GM21515 (cell line): ENCODE results near the gene REXO1.
"Not testable (repeated sequence)": the region's sequence is repeated elsewhere in the genome, so short reads cannot be mapped to it uniquely, and the experiment has no call there.

Experiments
- ATAC-seq: cut with Tn5 transposase; IDR thresholded peaks from one replicate; pipeline ENCODE4 v1.9.1; 2021; ENCODE audit not compliant: unreplicated experiment

REXO1 gene, protein sequence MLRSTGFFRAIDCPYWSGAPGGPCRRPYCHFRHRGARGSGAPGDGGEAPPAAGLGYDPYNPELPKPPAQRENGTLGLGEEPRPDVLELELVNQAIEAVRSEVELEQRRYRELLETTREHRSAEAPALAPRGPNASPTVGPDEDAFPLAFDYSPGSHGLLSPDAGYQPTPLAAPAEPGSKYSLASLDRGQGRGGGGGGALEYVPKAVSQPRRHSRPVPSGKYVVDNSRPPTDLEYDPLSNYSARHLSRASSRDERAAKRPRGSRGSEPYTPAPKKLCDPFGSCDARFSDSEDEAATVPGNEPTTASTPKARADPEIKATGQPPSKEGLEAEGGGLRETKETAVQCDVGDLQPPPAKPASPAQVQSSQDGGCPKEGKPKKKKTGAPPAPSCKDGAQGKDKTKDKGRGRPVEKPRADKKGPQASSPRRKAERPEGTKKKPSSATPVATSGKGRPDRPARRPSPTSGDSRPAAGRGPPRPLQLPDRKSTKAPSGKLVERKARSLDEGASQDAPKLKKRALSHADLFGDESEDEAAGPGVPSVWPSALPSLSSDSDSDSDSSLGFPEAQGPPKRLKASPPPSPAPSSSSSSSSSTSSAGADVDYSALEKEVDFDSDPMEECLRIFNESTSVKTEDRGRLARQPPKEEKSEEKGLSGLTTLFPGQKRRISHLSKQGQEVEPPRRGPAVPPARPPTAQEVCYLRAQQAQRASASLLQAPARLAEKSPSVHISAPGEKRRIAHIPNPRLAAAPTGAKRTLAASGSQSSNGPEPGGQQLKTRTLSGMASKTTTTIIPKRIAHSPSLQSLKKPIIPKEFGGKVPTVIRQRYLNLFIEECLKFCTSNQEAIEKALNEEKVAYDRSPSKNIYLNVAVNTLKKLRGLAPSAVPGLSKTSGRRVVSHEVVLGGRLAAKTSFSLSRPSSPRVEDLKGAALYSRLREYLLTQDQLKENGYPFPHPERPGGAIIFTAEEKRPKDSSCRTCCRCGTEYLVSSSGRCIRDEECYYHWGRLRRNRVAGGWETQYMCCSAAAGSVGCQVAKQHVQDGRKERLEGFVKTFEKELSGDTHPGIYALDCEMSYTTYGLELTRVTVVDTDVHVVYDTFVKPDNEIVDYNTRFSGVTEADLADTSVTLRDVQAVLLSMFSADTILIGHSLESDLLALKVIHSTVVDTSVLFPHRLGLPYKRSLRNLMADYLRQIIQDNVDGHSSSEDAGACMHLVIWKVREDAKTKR

DNA sequence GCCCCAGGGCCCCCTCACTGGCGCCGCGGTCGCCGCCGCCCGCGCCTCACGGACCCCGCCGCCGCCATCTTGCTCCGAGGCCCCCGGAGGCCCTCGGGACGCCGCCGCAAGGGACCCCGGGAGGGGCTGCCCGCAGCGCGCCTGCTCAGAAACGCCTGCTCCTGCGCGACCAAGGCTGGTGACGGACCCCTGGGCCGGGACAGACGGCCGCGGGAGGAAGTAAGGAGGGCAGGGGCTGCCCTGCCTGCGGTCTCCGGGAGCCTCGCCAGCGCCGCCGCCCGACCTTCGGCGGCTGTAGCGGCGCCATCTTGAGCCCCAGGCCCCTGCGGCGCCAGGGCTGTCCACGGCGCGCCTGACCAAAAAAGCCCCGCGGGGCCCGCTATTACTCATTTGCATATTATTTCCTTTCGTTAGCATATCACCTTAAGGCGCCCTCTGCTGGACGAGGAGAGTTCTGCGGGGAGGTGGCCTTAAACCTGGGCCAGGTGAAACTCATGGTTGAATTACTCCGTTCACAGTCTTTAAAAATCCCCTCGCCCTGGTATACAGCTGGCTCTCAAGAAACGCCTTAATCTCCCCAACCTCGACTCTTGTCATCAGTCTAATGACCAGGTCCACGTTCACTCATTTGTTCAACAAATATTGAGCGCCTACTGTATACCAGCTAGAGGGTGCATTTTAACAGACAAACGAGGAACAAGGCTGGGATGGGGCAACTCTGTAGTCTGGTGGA is at the start of gene REXO1:
TSS of gene REXO1 (minus strand) at position 85 of the 733 bp plus-strand sequence. CDS start 125 bp downstream, outside the sequence.
- ATAC-seq: peak; percentile 50

DNA sequence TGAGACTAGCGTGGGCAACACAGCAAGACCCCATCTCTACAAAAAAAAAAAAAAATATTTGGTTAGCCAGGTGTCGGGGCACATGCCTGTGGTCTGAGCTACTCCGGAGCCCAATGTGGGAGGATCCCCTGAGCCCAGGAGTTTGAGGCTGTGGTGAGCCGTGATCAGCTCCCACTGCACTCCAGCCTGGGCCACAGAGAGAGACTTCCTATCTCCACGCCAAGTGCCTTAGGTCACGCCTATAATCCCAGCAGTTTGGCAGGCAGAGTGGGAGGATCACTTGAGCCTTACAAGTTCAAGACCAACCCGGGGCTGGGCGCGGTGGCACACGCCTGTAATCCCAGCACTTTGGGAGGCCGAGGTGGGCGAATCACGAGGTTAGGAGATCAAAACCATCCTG is 48.2 kb upstream of the REXO1 start:
- no peak for ATAC-seq

DNA sequence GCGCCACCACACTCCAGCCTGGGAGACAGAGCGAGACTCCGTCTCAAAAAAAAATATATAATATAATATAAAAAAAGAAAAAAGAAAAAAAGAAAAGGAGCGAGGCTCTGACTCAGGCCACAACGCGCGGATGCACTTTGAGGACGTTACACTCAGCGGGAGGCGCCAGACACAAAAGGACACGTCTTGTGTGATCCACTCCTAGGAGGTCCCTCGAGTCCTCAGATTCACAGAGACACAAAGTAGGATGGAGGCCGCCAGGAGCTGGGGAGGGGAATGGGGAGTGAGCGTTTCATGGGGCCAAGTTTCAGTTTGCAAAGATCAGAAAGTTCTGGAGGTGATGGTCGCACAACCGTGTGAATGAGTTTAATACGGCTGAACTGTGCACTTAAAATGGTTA is 45.5 kb upstream of the REXO1 start:
- ATAC-seq: no peak

DNA sequence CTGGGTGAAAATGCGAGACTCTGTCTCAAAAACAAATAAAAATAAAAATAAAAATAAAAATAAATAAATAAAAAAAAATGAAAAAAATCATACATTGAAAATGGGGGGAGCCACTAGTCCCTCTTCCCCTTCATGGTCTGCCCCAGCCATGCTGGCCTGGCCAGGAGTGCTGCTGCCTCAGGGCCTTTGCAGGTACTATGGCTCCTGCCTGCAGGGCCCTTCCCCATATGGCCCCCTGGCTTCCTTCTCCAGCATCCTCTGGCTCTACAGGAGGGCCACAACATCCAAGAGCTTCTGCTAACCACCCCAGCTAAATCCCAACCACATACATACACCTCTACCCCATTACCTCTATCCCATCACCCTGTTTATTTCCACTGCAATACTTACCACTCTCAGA is 41.6 kb upstream of the REXO1 start:
- ATAC-seq: no peak

DNA sequence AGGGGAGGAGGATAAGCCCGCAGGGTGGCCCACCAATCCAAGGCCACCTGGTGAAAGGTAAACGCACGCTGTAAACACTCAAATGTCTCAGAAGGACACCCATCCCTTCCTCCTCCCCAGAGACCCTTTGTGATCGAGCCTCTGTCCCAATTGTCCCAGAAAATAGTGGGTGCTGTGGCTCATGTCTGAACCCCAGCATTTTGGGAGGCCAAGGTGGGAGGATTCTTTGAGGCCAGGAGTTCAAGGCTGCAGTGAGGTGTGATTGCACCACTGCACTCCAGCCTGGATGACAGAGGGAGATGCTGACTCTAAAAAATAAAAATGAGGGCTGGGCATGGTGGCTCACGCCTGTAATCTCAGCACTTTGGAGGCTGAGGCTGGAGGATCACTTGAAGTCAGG is 40.1 kb upstream of the REXO1 start:
- no peak for ATAC-seq

DNA sequence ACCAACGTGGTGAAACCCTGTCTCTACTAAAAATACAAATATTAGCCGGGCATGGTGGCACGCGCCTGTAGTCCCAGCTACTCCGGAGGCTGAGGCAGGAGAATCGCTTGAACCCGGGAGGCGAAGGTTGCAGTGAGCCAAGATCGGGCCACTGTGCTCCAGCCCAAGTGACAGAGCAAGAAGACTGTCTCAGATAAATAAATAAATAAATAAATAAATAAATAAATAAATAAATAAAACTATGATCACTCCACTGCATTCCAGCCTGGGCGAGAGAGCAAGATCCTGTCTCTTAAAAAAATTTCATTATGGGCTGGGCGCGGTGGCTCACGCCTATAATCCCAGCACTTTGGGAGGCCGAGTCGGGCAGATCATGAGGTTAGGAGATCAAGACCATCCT is 38.1 kb upstream of the REXO1 start:
- ATAC-seq: not testable (repeated sequence)

DNA sequence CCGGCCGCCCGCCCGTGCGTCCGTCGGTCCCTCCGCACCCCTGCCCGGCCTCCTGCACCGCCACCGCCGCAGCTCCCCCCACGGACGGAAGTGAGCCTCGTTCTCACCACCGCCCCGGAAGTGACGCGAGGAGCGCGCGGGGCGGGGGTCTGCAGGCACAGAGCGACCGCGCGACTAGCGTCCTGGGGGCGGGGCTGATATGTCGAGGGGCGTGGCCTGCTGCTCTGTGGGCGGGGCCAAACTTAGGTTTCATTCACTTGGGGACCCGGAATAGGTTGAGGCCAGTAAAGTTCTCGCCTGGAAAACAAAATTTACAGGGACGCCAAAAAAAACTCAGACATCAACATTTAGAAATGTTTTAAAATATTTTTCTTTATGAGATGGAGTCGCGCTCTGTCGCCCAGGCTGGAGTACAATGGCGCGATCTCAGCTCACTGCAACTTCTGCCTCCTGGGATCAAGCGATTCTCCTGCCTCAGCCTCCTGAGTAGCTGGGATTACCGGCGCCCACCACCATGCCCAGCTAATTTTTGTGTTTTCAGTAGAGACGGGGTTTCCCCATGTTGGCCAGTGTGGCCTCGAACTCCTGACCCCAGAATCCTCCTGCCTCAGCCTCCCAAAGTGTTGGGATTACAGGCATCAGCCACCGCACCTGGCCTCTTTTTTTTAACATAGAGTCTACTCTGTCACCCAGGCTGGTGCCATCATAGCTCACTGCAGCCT is 37.3 kb upstream of the REXO1 start, which contains the start of gene ABHD17A:
TSS of gene ABHD17A (minus strand) at position 99 of the 722 bp plus-strand sequence. CDS start 3,930 bp downstream, outside the sequence.
- peak; percentile 71 for ATAC-seq

DNA sequence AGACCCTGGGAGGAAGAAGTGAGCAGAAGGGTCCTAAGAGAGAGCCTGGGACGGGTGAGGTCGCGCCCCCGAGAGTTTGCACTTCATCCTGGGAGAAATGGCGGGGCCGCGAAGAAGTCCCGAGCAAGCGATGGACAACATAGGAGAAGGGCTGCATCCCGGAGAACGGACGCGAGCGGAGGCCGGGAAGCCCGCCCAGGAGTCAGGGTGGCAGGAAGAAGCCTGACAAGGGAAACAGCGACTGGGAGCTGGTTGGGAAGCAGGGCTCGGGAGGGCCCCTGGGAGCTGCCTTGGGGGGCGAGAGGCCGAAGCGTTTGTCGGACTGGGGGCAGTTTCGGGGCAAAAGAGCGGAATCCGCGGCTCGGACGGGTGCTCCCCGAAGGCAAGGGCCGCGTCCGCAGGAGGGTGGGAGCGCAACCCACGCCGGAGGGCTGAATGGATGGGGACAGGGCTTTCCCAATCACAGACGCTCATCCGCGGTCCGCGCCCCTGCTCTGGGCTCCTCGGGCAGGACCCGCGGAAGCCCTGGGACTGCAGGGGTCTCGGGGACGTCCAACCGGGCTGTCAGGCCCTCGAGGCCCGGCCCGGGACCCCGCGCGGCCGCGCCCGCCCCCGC is 36.5 kb upstream of the REXO1 start:
- peak; percentile 18 for ATAC-seq

DNA sequence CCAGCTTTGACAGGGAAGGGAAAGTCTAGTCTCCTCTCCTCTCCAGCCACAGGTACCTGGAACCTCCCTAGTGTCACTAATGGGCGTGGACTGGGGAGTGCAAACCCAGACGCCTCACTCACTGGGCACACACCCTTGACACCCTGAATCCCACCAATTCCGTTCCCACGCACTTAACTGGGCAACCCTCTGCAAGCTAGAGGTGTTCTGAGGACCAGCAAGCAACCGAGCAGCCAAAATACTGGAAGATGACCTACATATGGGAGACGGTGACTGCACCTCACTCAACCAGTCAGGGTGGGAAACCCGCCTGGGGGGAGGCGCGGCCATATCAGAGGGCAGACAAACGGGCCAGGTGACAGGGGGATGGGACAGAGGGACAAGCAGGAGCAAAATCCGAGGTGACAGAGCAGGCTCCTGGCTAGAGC is 36.0 kb upstream of the REXO1 start:
- no peak for ATAC-seq

DNA sequence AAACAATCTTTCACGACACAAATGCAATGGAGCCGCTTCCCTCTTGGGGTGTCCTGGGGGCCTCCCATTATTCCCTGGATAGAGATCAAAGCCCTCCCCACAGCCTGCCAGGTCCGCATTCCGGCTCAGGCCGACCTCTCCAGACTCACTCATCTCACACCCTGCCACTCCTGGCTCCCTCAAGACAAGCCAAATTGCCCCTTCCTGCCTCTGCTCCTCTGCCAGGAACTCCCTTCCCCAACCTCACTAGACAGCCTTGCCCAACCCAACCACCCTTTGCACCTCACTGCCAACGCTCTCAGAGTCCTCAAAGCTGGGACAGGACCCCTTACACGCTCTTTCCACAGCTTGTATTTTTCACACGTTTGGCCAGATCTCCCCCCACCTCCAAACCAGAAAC is 35.5 kb upstream of the REXO1 start:
- ATAC-seq: no peak

DNA sequence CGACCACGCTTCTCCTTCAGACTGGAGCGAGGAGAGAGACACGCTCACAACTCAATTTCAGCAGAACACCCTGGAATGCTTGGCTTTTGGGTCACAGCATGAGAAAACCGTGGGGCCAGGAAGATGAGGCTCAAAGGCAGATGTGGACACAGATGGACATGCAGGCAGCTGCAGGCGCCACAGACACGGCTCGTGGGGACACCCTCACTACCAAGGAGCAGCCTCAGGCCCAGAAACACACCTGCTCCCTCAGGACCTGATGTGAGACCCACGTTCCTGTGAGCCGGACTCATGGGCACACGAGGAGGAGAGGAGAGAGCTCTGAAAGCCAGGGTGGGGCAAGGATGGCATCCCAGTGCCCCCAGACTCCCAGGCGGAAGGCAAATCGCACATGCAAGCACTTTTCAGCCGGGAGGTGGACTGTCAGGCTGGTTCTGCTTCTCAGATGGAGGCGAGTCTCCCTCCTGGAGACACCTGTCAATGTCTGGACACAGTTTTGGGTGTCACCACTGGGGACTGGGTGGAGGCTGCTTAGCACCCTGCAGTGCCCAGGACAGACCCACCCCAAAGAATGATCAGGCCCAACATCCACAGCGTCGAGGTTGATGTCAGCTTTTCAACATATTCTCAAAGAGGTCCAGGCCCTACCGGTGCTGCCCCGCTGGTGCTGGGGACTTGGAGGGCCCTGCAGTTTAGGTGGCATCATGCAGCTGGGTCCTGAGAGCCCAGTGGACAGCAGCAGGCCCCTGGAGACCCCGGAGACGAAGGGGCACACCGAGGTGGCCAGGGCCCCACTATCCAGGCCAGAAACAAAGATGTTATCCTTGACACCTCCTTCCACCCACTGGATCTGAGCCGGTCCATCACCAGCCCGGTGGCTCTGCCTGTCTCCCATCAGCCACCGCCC is 34.8 kb upstream of the REXO1 start:
- no peak for ATAC-seq

DNA sequence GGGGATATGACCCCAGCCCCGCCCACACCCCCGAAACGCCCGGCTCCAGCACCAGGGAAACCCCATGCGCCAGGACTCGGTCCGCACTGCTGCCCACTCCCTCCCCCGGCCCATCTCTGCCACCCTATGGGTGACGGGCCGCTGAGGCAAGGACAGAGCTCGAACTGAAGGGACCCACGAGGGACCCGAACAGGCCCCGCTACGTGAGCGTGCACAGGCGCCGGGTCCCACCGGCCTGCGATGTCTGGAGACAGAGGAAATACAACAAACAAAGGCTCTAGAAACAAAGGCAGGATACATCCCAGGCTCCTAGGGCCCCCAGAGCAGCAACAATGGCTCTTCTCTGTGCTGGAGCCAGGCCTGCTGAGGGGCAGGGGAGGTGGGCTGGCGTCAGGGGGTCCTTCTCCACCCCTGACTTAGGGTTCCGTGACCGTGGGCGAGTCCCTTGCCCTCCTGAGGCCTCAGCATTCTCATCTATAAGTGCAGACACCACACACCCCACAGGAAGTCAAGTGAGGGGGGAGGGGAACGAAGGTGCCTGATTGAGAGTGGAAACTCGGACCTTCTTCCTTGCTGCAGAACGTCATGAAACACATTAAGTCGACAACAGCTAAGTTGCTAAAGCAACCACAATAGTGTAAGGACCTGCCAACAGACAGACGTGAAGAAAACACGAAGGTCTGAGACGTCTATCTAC is 34.0 kb upstream of the REXO1 start:
- ATAC-seq: no peak

DNA sequence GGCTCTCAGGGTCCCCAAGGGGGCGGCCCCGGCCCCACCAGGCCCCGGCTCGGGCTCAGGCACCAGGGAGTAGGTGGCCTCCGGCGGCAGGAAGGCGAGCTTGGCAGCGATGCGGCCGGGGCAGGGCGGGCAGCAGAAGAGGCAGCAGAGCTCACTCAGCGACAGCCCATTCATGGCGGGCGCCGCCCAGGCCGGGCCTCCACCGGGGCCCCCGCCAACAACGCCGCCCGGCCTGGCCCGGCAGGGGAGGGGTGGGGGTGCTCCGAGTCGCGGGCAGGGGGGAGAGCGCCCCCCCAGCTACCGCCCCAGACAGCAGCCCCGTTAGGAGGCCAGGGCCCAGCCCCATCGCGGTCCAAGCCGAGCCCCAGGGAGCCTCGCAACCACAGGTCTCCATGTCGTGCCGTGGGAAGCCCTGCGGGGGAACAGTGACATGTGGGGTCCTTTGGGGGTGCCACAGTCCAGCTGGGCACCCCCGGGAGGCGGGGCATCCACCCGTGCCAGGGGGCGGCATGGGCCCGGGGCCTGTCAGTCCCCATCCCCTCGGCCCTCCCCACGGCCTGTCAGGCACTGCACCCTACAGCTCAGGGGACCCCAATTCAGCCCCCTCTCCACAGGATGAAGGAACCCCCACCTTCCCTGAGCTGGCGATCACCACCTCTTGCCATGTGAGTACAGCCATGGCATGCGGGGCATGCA is 33.3 kb upstream of the REXO1 start:
- not testable (repeated sequence) for ATAC-seq

DNA sequence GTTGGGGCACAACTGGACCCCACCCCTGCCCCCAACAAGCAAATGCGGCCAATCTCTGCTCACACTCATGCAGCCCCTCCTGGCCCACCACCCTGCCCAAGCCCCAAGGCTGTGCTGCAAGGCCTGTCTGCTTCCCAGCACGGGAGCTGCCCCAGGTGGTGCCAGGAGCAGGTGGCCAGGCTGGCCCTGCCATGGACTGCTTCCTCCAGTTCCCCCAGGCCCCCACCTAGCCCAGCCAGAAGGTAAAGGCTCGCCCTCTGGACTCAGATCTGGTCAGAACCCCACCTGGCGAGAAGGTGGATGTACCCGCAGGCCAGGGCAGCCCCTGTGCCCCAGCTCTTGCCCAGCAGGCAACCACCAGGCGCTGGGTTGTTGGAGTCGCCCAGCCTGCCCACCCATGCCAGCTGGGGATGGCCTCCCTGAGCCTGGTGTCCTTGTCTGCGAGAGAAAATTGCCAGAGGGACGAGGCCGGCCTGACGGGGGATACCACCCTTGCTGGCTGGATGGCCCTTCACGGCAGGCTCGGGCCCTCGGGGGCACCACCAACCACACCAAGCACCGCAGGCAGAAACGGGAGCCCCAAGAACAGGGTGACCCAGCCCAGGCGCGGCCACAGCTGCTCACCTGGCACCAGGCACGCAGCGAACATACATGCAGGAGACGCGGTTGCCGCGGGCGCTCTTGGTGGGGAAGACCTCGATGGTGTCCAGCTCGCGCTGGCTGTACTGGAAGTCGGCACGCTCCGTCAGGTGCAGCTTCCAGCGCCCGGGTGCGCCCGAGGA is 32.5 kb upstream of the REXO1 start:
- ATAC-seq: no peak

DNA sequence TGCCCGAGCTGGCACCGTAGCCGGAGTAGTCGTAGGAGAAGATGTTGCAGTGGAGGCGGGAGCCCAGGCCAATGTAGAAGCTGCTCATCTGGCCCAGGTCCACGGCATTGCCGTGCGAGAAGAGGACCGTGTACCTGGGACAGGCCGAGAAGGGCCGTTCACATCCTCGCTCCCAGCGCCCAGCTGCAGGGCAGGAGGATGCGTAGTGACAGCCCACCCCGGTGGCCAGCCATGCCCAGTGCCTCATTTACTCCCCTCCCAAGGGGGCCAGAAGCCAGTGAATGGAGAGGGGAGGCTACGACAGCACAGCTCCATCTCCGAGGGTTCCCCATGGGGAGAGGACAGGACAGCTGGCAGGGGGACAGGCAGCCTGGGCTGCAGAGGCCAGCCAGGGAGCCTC is 31.7 kb upstream of the REXO1 start:
- ATAC-seq: not testable (repeated sequence)

DNA sequence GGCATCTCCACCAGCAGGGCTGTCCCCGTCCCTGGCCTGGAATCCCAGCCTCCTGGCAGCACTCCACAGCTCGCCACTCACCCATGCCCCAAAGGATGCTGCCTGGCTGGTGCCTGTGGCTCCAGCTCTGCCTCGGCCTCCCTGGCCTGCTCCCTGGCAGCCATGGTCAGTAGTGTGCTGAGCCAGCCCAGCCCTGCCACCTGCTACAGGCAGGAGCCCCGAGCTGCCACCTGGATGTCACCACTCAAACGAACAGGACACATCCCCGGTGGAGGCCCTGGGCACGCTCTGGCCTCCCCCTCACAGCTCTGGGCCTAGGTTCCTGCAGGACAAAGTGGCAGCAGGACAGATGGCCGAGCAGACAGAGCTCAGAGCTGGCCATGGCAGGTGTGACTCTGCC is 30.3 kb upstream of the REXO1 start:
- not testable (repeated sequence) for ATAC-seq
